Neural crest cell (in vitro differentiated cells): ENCODE data around the gene GLDN. TPM values are rescaled to one million over a fixed set of nuclear protein-coding genes. Genes with fewer than 3 reads are reported as not detected.

Experiments used
- DNase-seq: peaks from one replicate; pipeline ENCODE4 v3.0.0; 2021; ENCODE audit warnings: low read depth, mixed read lengths, low spot score
- H3K27ac Mint-ChIP-seq: one replicate; pipeline ENCODE4 v1.8.0; 2021; ENCODE audit warnings: mild to moderate bottlenecking, mixed read lengths; ENCODE audit not compliant: unreplicated experiment
- H3K27me3 Mint-ChIP-seq: 2 replicates; pipeline ENCODE4 v1.8.0; 2021; ENCODE audit warnings: low read depth, mild to moderate bottlenecking, mixed read lengths
- H3K36me3 Mint-ChIP-seq: 2 replicates; pipeline ENCODE4 v1.8.0; 2021; ENCODE audit warnings: low read depth, mild to moderate bottlenecking, mixed read lengths
- H3K4me1 Mint-ChIP-seq: 2 replicates; pipeline ENCODE4 v1.8.0; 2021; ENCODE audit warnings: mixed read lengths
- H3K4me3 Mint-ChIP-seq: one replicate; pipeline ENCODE4 v1.8.0; 2021; ENCODE audit warnings: mild to moderate bottlenecking, mixed read lengths
- H3K9me3 Mint-ChIP-seq: 2 replicates; pipeline ENCODE4 v1.8.0; 2021; ENCODE audit warnings: mixed read lengths
- total RNA-seq: library from RNA; stranded (reverse); gene quantifications from 2 replicates; pipeline ENCODE4 v1.2.1, GENCODE V29; 2021
- TF ChIP-seq, protein P1 (sequence below): fragments of 200-600 bp; sonication (generic); conservative IDR thresholded peaks from 2 replicates; pipeline ENCODE4 v1.5.0; 2021; ENCODE audit warnings: antibody characterized with exemption, mild to moderate bottlenecking

The GLDN gene
- total RNA-seq, 1 donor from 2014 or later = 2.4 TPM

DNA sequence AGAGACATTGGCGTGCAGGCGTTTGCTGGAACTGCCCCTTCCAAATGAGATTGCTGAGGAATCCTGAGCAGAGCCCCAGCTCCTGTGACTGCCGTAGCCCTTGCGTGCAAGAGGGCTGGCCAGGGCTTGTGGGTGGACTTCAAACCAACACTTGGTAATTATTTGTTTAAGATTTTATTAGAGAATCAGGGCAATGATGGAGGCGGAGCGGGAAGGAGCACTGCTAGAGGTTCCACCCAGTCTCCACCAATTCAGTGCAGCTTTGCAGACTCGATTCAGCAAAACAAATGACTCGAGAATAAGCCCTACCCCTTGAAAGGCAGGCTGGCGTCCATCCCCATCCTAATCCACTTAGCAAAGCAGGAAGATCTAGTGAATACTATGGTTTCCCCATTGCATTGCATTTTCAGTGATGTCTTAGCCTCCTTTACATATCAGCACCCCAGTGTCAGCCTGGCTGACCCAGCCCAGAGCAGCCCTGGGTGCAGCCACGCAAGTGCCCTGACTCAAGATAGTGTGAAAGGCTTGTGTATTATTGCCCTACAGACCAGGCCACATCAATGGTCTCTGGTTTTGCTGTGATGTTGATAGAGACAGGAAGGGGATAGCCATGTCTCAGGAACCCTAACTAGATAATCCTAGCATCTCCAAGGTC is 26.0 kb downstream of the GLDN start:
- H3K9me3 Mint-ChIP-seq = no peaks in the 10 kb centered on the region
- no peaks in the 10 kb centered on the region for H3K4me1 Mint-ChIP-seq
- H3K4me3 Mint-ChIP-seq = no peak overlapping the region
- H3K27me3 Mint-ChIP-seq = no peaks in the 10 kb centered on the region
- TF ChIP-seq, protein P1, sequence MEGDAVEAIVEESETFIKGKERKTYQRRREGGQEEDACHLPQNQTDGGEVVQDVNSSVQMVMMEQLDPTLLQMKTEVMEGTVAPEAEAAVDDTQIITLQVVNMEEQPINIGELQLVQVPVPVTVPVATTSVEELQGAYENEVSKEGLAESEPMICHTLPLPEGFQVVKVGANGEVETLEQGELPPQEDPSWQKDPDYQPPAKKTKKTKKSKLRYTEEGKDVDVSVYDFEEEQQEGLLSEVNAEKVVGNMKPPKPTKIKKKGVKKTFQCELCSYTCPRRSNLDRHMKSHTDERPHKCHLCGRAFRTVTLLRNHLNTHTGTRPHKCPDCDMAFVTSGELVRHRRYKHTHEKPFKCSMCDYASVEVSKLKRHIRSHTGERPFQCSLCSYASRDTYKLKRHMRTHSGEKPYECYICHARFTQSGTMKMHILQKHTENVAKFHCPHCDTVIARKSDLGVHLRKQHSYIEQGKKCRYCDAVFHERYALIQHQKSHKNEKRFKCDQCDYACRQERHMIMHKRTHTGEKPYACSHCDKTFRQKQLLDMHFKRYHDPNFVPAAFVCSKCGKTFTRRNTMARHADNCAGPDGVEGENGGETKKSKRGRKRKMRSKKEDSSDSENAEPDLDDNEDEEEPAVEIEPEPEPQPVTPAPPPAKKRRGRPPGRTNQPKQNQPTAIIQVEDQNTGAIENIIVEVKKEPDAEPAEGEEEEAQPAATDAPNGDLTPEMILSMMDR = no peak
- no peak overlapping the region for H3K27ac Mint-ChIP-seq
- no peaks in the 10 kb centered on the region for H3K36me3 Mint-ChIP-seq
- DNase-seq = no peak

DNA sequence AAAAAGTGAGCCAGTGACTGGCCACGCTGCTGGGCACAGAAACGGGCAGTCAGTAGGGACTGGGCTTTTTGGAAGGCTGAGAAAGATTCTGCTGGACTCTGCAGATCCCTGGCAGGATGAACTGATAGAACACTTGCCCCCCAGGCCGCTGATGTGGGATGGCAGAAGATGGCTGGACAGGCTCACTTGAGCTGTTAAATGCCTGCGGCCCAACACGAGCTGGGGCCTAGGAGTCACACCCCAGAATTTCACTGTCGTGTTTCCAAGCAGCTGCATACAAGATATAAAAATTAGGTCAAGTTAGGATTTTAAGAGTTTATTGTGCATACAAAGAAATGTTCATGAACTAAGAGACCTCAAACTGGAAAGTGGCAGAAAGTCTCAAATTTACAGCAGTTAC is 26.9 kb downstream of the GLDN start:
- H3K4me3 Mint-ChIP-seq = no peak overlapping the region
- no peaks in the 10 kb centered on the region for H3K4me1 Mint-ChIP-seq
- H3K27me3 Mint-ChIP-seq = no peaks in the 10 kb centered on the region
- H3K36me3 Mint-ChIP-seq = no peaks in the 10 kb centered on the region
- TF ChIP-seq, protein P1 = no peak
- H3K27ac Mint-ChIP-seq = no peak overlapping the region
- no peak for DNase-seq
- no peaks in the 10 kb centered on the region for H3K9me3 Mint-ChIP-seq

DNA sequence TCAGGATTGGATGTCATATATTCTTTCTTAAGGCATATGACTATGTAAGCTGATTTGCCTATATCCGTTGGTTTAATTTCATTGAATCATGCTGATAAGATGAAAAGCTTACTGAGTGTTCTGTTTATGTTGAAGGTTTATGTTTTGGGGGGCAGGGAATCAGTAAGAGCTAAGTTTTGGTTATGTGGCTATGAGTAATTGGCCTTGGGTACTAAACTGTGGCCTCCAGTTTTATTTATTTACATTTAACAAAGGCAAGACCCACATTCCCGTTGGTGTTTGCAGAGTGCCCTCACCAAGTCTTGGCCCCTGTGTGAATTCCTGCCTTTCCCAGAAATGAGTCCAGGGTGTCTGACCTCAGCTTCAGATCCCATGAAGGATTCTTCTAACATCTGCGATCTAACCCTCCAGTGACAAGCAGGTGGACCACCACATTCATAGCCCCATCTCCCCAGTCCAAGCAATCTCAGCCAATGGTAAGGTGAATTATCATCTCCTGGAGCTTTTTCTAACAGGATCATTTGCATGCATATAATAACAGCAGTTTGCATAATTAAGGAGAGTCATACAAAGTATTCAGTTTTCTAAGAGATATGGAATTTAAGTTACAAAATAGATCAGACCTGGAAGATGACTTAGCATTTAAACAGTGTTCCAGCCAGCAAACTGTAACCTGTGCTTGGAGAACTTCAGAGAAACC is 27.4 kb downstream of the GLDN start:
- no peak for DNase-seq
- H3K36me3 Mint-ChIP-seq = no peaks in the 10 kb centered on the region
- TF ChIP-seq, protein P1 = no peak
- no peaks in the 10 kb centered on the region for H3K27me3 Mint-ChIP-seq
- no peak overlapping the region for H3K4me3 Mint-ChIP-seq
- H3K27ac Mint-ChIP-seq = no peak overlapping the region
- no peaks in the 10 kb centered on the region for H3K4me1 Mint-ChIP-seq
- H3K9me3 Mint-ChIP-seq = no peaks in the 10 kb centered on the region

DNA sequence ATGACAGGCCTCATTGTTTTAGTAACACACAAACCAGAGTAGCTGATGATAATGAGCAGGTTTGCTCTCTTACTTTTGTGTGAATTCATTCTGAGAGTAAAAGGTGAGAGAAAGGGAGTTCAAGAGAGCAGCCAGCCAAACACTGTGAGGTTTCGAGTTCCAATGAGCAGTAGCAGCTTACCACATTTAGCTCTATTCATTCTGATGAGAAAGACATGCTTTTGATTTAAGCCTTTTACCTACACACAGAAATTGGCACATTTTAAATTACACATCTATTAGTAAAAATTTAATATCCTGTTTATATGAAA is 28.0 kb downstream of the GLDN start:
- Mint-ChIP-seq H3K4me3 (no peak overlapping the region), H3K27ac (no peak overlapping the region), H3K36me3 (no peaks in the 10 kb centered on the region), H3K9me3 (no peaks in the 10 kb centered on the region), H3K4me1 (no peaks in the 10 kb centered on the region), H3K27me3 (no peaks in the 10 kb centered on the region)
- DNase-seq = no peak
- TF ChIP-seq, protein P1 = no peak

DNA sequence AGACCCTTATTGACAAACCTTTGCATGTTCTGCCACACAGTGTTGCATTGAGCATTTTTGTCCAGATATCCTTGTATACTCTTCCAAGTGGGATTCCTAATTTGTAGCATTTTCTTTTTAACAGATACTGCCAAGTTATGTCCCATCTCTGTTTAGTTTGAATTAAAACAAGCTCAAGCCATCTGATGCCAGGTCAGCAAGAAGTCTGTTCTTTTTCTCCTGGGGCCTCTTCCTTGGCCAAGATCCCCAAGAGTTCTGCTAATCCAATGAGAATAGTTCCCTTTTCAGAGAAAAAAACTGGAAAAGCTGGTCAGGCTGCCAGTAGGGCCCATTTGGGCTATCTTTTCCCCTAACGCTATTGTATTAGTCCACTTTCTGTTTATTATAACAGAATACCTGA is 29.8 kb downstream of the GLDN start:
- DNase-seq = no peak
- no peaks in the 10 kb centered on the region for H3K36me3 Mint-ChIP-seq
- no peak overlapping the region for H3K4me3 Mint-ChIP-seq
- H3K27ac Mint-ChIP-seq = no peak overlapping the region
- no peaks in the 10 kb centered on the region for H3K4me1 Mint-ChIP-seq
- H3K27me3 Mint-ChIP-seq = no peaks in the 10 kb centered on the region
- TF ChIP-seq, protein P1 = no peak
- no peaks in the 10 kb centered on the region for H3K9me3 Mint-ChIP-seq
